Left ventricle myocardium superior (tissue), 1 donor: ENCODE measurements around the gene TRIOBP. TPM values are rescaled to one million over a fixed set of nuclear protein-coding genes. Genes with fewer than 3 reads are reported as not detected.
A peak's percentile ranks its signal among the peaks of the same experiment; 100 is the strongest.
"Not testable (repeated sequence)": the region's sequence is repeated elsewhere in the genome, so short reads cannot be mapped to it uniquely, and the experiment has no call there.

Source experiments
- ATAC-seq: fragments of 200-7000 bp; cut with Tn5 transposase; one replicate; pipeline ENCODE4 v1.9.1; 2020; ENCODE audit warnings: mild to moderate bottlenecking, moderate library complexity
- DNase-seq: peaks from one replicate; pipeline ENCODE4 v3.0.0-alpha.2; 2020
- intact Hi-C: fragments of 100-400 bp; cut with micrococcal nuclease; formaldehyde crosslinking; loops from one replicate; pipeline ENCODE4 v1.11.0; 2022
- total RNA-seq: library from RNA; stranded (reverse); fragmentation: NEBNext Ultra II Directional; extraction: Animal tissue kit (Norgen Biotek cat#: 25700); gene quantifications from one replicate; pipeline ENCODE4 v1.2.1, GENCODE V29; 2021
- donor health status: DM: no; HTN: yes; CAD: no; lungs with severe emphysema.

The TRIOBP gene
- total RNA-seq, 1 donor from 2014 or later, result 82.7 TPM

GRCh38 chr22:37714634-37715033 is 17.8 kb downstream of the TRIOBP start:
- ATAC-seq, result no peak
- intact Hi-C loops, result no loop called here
- no peak for DNase-seq

GRCh38 chr22:37715760-37716159 is 18.9 kb downstream of the TRIOBP start:
- no peak for DNase-seq
- intact Hi-C loops, result no loop called here
- ATAC-seq, result no peak

GRCh38 chr22:37716708-37717107 is 19.9 kb downstream of the TRIOBP start:
- ATAC-seq, result no peak
- DNase-seq, result no peak
- intact Hi-C loops, result no loop called here

GRCh38 chr22:37717235-37717634 is 20.4 kb downstream of the TRIOBP start:
- DNase-seq, intact Hi-C loops, ATAC-seq: not testable (repeated sequence)

- intact Hi-C loops, DNase-seq, ATAC-seq: not testable (repeated sequence)
These were observed 21.0 kb downstream of the TRIOBP start for GRCh38 chr22:37717746-37718305.

- DNase-seq, result no peak
- no peak for ATAC-seq
- intact Hi-C loops, result no loop called here
These were observed 28.8 kb downstream of the TRIOBP start for GRCh38 chr22:37725551-37726240.

- no peak for ATAC-seq
- intact Hi-C loops, result no loop called here
- no peak for DNase-seq
These were observed 29.5 kb downstream of the TRIOBP start for GRCh38 chr22:37726241-37726887.

GRCh38 chr22:37728620-37729019 is 31.8 kb downstream of the TRIOBP start:
- peak; percentile 42 for ATAC-seq
- intact Hi-C loops, result no loop called here
- no peak for DNase-seq

GRCh38 chr22:37731804-37732471 is 35.1 kb downstream of the TRIOBP start:
- ATAC-seq, result no peak
- no peak for DNase-seq
- intact Hi-C loops, result no loop called here

GRCh38 chr22:37732699-37733607 is 36.1 kb downstream of the TRIOBP start:
- ATAC-seq (no peak), DNase-seq (no peak)
- intact Hi-C loops, result no loop called here

GRCh38 chr22:37733625-37734401 is 37.0 kb downstream of the TRIOBP start:
- intact Hi-C loops, result no loop called here
- no peak for ATAC-seq
- no peak for DNase-seq

GRCh38 chr22:37734402-37734700 is 37.5 kb downstream of the TRIOBP start:
- intact Hi-C loops, result no loop called here
- ATAC-seq, result no peak
- no peak for DNase-seq

GRCh38 chr22:37734964-37735451 is 38.2 kb downstream of the TRIOBP start:
- DNase-seq (peak; percentile 70), ATAC-seq (peak; percentile 20)
- intact Hi-C loops, result no loop called here

GRCh38 chr22:37739035-37739434 is 42.2 kb downstream of the TRIOBP start:
- peak; percentile 78 for ATAC-seq
- DNase-seq, result peak; percentile 91
- intact Hi-C loops, result no loop called here

GRCh38 chr22:37739611-37740049 is 42.8 kb downstream of the TRIOBP start:
- ATAC-seq (peak; percentile 4), DNase-seq (peak; percentile 64)
- intact Hi-C loops, result no loop called here

GRCh38 chr22:37740455-37741311 is 43.8 kb downstream of the TRIOBP start:
- DNase-seq (no peak), ATAC-seq (no peak)
- intact Hi-C loops, result no loop called here

- ATAC-seq (peak; percentile 57), DNase-seq (peak; percentile 87)
- intact Hi-C loops, result no loop called here
These were observed 44.5 kb downstream of the TRIOBP start for GRCh38 chr22:37741312-37741795.
